Measurements from ENCODE around the gene SLC6A17.

The SLC6A17 gene

GRCh38 chr1:110150330-110151174, at the start of gene SLC6A17:
TSS of gene SLC6A17 (plus strand) at chr1:110150494. CDS start at chr1:110166930, 16,436 bp downstream.
- DNase-seq (ENCODE audit: low read depth in 2 of 2), result no peak

GRCh38 chr1:110102081-110102480, 48.2 kb upstream of the SLC6A17 start:
- DNase-seq (ENCODE audit: low read depth in 2 of 2), result no peak

- DNase-seq (ENCODE audit: low read depth in 2 of 2), result peak; percentile 24 to 33
Observed at GRCh38 chr1:110106013-110106941, 44.0 kb upstream of the SLC6A17 start.

- no peak for DNase-seq (ENCODE audit: low read depth in 2 of 2)
Observed at GRCh38 chr1:110107867-110108469, 42.3 kb upstream of the SLC6A17 start.

GRCh38 chr1:110111081-110111480, 39.2 kb upstream of the SLC6A17 start:
- no peak for DNase-seq (ENCODE audit: low read depth in 2 of 2)

- DNase-seq (ENCODE audit: low read depth in 2 of 2), result no peak
Observed at GRCh38 chr1:110112143-110112542, 38.2 kb upstream of the SLC6A17 start, which contains the start of gene UBL4B. TSS of gene UBL4B (plus strand) at chr1:110112443. CDS start at chr1:110112535, 92 bp downstream.

GRCh38 chr1:110112656-110113055, 37.6 kb upstream of the SLC6A17 start:
- DNase-seq (ENCODE audit: low read depth in 2 of 2), result no peak

GRCh38 chr1:110113551-110113950, 36.7 kb upstream of the SLC6A17 start:
- DNase-seq (ENCODE audit: low read depth in 2 of 2), result no peak

GRCh38 chr1:110114173-110114572, 36.1 kb upstream of the SLC6A17 start:
- DNase-seq (ENCODE audit: low read depth in 2 of 2), result no peak

- DNase-seq (ENCODE audit: low read depth in 2 of 2), result no peak
Observed at GRCh38 chr1:110114784-110115183, 35.5 kb upstream of the SLC6A17 start.

- no peak for DNase-seq (ENCODE audit: low read depth in 2 of 2)
Observed at GRCh38 chr1:110118636-110119396, 31.5 kb upstream of the SLC6A17 start.

GRCh38 chr1:110119843-110120242, 30.5 kb upstream of the SLC6A17 start:
- DNase-seq (ENCODE audit: low read depth in 2 of 2), result no peak

GRCh38 chr1:110120960-110121561, 29.2 kb upstream of the SLC6A17 start:
- no peak for DNase-seq (ENCODE audit: low read depth in 2 of 2)

- no peak for DNase-seq (ENCODE audit: low read depth in 2 of 2)
Observed at GRCh38 chr1:110123224-110123623, 27.1 kb upstream of the SLC6A17 start.

GRCh38 chr1:110125810-110126209, 24.5 kb upstream of the SLC6A17 start:
- DNase-seq (ENCODE audit: low read depth in 2 of 2), result no peak

GRCh38 chr1:110130113-110130591, 20.1 kb upstream of the SLC6A17 start:
- no peak for DNase-seq (ENCODE audit: low read depth in 2 of 2)

GRCh38 chr1:110130989-110131388, 19.3 kb upstream of the SLC6A17 start:
- no peak for DNase-seq (ENCODE audit: low read depth in 2 of 2)

- no peak for DNase-seq (ENCODE audit: low read depth in 2 of 2)
Observed at GRCh38 chr1:110132682-110133081, 17.6 kb upstream of the SLC6A17 start.

GRCh38 chr1:110133436-110133835, 16.9 kb upstream of the SLC6A17 start:
- DNase-seq (ENCODE audit: low read depth in 2 of 2), result no peak

GRCh38 chr1:110134050-110134595, 16.2 kb upstream of the SLC6A17 start:
- DNase-seq (ENCODE audit: low read depth in 2 of 2), result no peak
